GM19351 (cell line): ENCODE measurements around the gene KCNQ1OT1.
"Not testable (repeated sequence)": the region's sequence is repeated elsewhere in the genome, so short reads cannot be mapped to it uniquely, and the experiment has no call there.

Source experiments
- ATAC-seq: cut with Tn5 transposase; IDR thresholded peaks from one replicate; pipeline ENCODE4 v1.9.1; 2021; ENCODE audit warnings: mild to moderate bottlenecking, moderate library complexity; ENCODE audit not compliant: unreplicated experiment

KCNQ1OT1 gene

GRCh38 chr11:2655016-2655719 lies 44.6 kb downstream of the KCNQ1OT1 start:
- ATAC-seq, result no peak

- no peak for ATAC-seq
Measured at GRCh38 chr11:2653930-2654739, 45.7 kb downstream of the KCNQ1OT1 start.

DNA sequence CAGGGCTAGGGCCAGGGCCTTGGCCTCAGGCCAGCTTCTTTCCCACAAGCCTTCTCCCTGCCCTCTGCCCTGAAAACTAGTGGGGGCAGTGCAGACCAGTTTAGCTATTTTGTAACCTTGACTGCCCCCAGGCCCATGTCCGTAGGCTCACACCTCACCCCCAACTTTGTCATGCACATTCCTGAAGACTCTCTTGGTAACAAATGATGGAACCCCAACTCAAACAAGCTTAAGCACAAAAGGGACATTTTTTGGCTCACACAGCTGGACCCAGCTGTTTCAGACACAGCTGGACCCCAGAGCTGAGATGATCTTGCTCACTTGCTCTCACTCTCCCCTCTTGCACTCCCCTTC lies 46.6 kb downstream of the KCNQ1OT1 start:
- no peak for ATAC-seq

- ATAC-seq, result no peak
Measured at GRCh38 chr11:2652333-2653197, 47.2 kb downstream of the KCNQ1OT1 start.

- ATAC-seq, result no peak
Measured at GRCh38 chr11:2651826-2652271, 47.9 kb downstream of the KCNQ1OT1 start.

DNA sequence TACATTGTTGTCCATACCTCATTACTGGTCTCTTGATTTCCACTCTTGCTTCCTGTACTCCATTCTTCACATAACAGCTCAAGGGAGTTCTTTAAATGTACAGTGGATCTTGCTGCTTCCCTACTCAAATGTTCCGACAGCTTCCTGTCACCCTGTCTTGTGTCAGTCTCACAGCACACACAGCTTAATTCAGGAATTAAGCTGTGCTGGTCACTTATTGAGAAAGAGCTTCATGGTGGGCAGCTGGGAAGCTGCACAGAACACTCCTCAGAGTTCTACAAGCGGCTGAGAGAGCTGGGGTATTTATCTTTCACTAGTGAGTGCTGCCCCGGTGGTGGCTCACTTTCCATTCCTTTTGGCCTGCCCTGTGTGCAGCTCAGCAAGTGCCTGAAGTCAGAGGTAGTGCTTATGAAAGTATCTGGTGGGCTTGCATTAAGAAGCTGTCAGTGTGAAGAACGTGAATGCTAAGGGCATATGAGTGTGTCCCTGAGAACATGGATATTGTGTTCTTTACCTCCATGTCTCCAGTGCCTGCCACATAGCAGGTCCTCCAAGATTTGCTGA lies 48.7 kb downstream of the KCNQ1OT1 start:
- ATAC-seq, result no peak

GRCh38 chr11:2650343-2650867 lies 49.4 kb downstream of the KCNQ1OT1 start:
- ATAC-seq, result no peak

DNA sequence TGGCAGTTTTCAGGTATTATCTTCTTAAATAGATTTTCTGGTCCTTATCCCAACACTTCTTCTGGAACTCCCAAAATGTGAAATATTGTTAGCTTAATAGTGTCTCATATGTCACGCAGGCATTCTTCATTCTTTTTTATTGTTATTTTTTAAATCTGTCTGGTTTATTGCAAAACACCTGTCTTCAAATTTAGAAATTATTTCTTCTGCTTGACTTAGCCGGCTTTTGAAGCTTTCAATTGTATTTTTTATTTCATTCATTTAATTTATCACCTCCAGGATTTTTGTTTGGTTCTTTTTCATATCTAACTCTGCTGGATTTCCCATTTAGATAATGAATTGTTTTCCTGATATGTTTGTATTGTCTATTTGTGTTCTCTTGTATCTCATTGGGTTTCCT lies 49.9 kb downstream of the KCNQ1OT1 start:
- no peak for ATAC-seq

- ATAC-seq, result no peak
Measured at GRCh38 chr11:2649400-2649799, 50.4 kb downstream of the KCNQ1OT1 start.

DNA sequence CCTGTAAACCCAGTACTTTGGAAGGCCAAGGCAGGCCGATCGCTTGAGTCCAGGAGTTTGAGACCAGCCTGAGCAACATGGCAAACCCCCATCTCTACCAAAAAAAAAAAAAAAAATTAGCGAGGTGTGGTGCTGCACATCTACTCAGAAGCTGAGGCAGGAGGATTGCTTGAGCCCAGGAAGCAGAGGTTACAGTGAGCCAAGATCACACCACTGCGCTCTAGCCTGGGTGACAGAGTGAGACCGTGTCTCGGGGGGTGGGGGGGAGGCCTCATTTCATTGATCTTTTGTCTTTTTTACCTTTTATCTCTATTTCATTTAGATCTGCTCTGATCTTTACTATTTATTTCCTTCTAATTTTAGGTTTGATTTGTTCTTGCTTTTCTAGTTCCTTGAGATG lies 51.8 kb downstream of the KCNQ1OT1 start:
- ATAC-seq, result no peak

DNA sequence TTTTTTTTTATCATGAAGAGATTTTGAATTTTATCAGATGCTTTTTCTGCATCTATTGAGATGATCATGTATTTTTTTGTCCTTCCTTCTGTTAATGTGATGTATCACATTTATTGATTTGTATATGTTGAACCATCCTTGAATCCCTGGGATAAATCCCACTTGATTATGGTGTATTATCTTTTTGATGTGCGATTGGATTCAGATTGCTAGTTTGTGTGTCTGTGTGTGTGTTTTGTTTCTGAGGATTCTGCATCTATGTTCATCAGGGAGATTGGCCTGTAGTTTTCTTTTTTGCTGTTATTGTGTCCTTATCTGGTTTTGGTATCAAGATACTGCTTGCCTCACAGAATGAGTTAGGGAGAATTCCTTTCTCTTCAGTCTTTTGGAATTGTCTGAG lies 52.6 kb downstream of the KCNQ1OT1 start:
- no peak for ATAC-seq

- ATAC-seq, result no peak
Measured at GRCh38 chr11:2645779-2646118, 54.0 kb downstream of the KCNQ1OT1 start.

GRCh38 chr11:2644844-2645778 lies 54.7 kb downstream of the KCNQ1OT1 start:
- no peak for ATAC-seq

GRCh38 chr11:2643746-2644145 lies 56.0 kb downstream of the KCNQ1OT1 start:
- no peak for ATAC-seq

- ATAC-seq, result no peak
Measured at GRCh38 chr11:2641623-2642022, 58.2 kb downstream of the KCNQ1OT1 start.

- ATAC-seq, result not testable (repeated sequence)
Measured at GRCh38 chr11:2639763-2640162, 60.0 kb downstream of the KCNQ1OT1 start.

DNA sequence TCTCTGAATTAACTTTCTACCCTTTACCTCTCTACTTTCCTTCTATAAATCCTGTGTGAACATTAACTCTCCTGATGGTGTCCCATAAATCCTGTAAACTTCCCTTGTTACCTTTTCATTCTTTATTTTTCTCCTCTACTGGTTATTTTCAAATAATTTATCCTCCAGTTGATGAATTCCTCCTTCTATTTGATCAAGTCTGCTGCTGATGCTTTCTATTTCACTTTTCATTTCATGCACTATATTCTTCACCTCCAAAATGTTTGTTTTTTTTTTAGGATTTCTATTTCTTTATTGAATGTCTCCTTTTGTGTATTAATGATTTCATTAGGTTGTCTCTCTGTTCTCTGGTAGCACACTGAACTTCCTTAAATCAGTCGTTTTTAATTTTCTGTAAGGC lies 68.6 kb downstream of the KCNQ1OT1 start:
- no peak for ATAC-seq

GRCh38 chr11:2630679-2631078 lies 69.1 kb downstream of the KCNQ1OT1 start:
- ATAC-seq, result no peak

DNA sequence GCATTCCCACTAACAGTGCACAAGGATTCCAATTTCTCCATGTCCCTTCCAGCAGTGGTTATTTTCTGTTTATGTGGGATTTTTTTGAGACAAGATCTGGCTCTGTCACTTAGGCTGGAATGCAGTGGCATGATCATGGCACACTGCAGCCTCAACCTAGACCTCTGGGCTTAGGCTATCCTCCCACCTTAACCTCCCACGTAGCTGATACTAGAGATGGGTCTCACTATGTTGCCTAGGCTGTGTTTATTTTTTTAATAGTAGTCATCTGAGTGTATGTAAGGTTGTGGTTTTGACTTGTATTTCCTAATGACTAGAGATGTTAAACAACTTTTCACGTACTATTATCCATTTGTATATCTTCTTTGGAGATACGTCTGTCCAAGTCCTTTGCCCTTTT lies 74.6 kb downstream of the KCNQ1OT1 start:
- ATAC-seq, result no peak

DNA sequence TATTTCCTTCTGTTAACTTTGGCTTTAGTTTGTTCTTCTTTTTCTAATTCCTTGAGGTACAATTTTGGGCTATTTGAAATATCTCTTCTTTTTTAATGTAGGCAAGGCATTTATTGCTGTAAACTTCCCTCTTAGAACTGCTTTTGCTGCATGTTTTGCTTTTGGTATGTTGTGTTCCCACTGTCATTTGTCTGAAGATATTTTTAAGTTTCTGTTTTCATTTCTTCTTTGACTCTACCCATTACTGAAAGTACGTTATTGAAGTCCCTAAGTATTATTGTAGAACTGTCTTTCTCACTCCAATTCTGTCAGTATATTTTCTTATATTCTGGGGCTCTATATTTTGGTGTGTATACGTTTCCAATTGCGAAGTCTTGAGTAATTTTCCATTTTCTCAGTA lies 77.9 kb downstream of the KCNQ1OT1 start:
- peak; percentile 56 for ATAC-seq
